Measurements from ENCODE around the gene RAPGEF4. TPM values are rescaled to one million over a fixed set of nuclear protein-coding genes. Genes with fewer than 3 reads are reported as not detected.

RAPGEF4 gene
- total RNA-seq, 1 experiment from 2014 or later, result not detected

GRCh38 chr2:172957734-172958133, 222.1 kb downstream of the RAPGEF4 start:
- Histone ChIP-seq H3K9me2 (ENCODE audit: insufficient read depth) (no peaks in the 10 kb centered on the region), H3K27ac (no peak overlapping the region), H3K4me2 (no peak overlapping the region), H3K4me3 (no peak overlapping the region), H3K27me3 (ENCODE audit: insufficient read depth, low read depth) (no peaks in the 10 kb centered on the region), H3F3A (ENCODE audit: insufficient read depth, low read depth) (peaks cover 25% of the 10 kb centered on the region), H2AFZ (no peak overlapping the region), H4K20me1 (ENCODE audit: insufficient read depth) (no peaks in the 10 kb centered on the region), H3K79me2 (ENCODE audit: low read depth) (no peaks in the 10 kb centered on the region), H3K4me1 (replicated peaks; ENCODE audit: insufficient read depth) (peaks cover 42% of the 10 kb centered on the region), H3K36me3 (ENCODE audit: low read depth) (0 out of 2 replicates have a peak, but pooled peaks cover 5% of the 10 kb centered on the region), H3K9me3 (ENCODE audit: insufficient read depth, low read depth) (peaks cover 12% of the 10 kb centered on the region)
- no peak for TF ChIP-seq EZH2 (IDR thresholded peaks at IDR 0.05; ENCODE audit: low read depth)
- TF ChIP-seq CTCF (conservative IDR thresholded peaks at IDR 0.05), result no peak
- CTCF ChIA-PET, result interaction anchor here (0.5 kb wide), 1 partner anchor 19 kb away, joined by 3 read pairs; no protein-coding TSS in a partner anchor
- DNase-seq, result no peak
- intact Hi-C loops (cut with micrococcal nuclease; ENCODE audit: unreplicated experiment), result no loop called here
- BruUV-seq (replicated peaks), result no TSS peak
- POLR2A ChIA-PET (ENCODE audit: unreplicated experiment), result interaction anchor here (0.7 kb wide), 1 partner anchor 1275 kb away, joined by 4 read pairs; no protein-coding TSS in a partner anchor

- CTCF ChIA-PET, result no interaction called here
Observed at GRCh38 chr2:172962082-172962481, 226.4 kb downstream of the RAPGEF4 start.

GRCh38 chr2:172962824-172963223, 227.2 kb downstream of the RAPGEF4 start:
- no peak for TF ChIP-seq EZH2 (IDR thresholded peaks at IDR 0.05; ENCODE audit: low read depth)
- no peak for TF ChIP-seq CTCF (conservative IDR thresholded peaks at IDR 0.05)
- ChIA-PET CTCF (no interaction called here), POLR2A (ENCODE audit: unreplicated experiment) (no interaction called here)
- Histone ChIP-seq H4K20me1 (ENCODE audit: insufficient read depth) (no peaks in the 10 kb centered on the region), H3K4me1 (replicated peaks; ENCODE audit: insufficient read depth) (peaks cover 23% of the 10 kb centered on the region), H3F3A (ENCODE audit: insufficient read depth, low read depth) (peaks cover 9% of the 10 kb centered on the region; the same call in 1 of the 2 replicates), H3K4me3 (no peak overlapping the region), H3K9me2 (ENCODE audit: insufficient read depth) (no peaks in the 10 kb centered on the region), H2AFZ (peak overlapping the region; percentile 16), H3K4me2 (peak overlapping the region; percentile 29), H3K9me3 (ENCODE audit: insufficient read depth, low read depth) (peaks cover 22% of the 10 kb centered on the region), H3K27ac (peak overlapping the region; percentile 67), H3K27me3 (ENCODE audit: insufficient read depth, low read depth) (no peaks in the 10 kb centered on the region), H3K79me2 (ENCODE audit: low read depth) (no peaks in the 10 kb centered on the region), H3K36me3 (ENCODE audit: low read depth) (0 out of 2 replicates have a peak, but pooled peaks cover 5% of the 10 kb centered on the region)
- peak; percentile 36 to 77 for DNase-seq
- intact Hi-C loops (cut with micrococcal nuclease; ENCODE audit: unreplicated experiment), result no loop called here
- no TSS peak for BruUV-seq (replicated peaks)

More at GRCh38 chr2:172962082-172962481, 226.4 kb downstream of the RAPGEF4 start:
- POLR2A ChIA-PET (ENCODE audit: unreplicated experiment), result no interaction called here
- DNase-seq, result no peak
- no peak overlapping the region for H3K4me2 ChIP-seq
- peaks cover 22% of the 10 kb centered on the region for H3K9me3 ChIP-seq (ENCODE audit: insufficient read depth, low read depth)
- H3F3A ChIP-seq (ENCODE audit: insufficient read depth, low read depth), result peaks cover 9% of the 10 kb centered on the region; the same call in 1 of the 2 replicates
- H3K4me3 ChIP-seq, result no peak overlapping the region
- no peaks in the 10 kb centered on the region for H4K20me1 ChIP-seq (ENCODE audit: insufficient read depth)
- intact Hi-C loops (cut with micrococcal nuclease; ENCODE audit: unreplicated experiment), result no loop called here
- H3K36me3 ChIP-seq (ENCODE audit: low read depth), result 0 out of 2 replicates have a peak, but pooled peaks cover 5% of the 10 kb centered on the region
- H3K79me2 ChIP-seq (ENCODE audit: low read depth), result no peaks in the 10 kb centered on the region
- H3K9me2 ChIP-seq (ENCODE audit: insufficient read depth), result no peaks in the 10 kb centered on the region
- peaks cover 21% of the 10 kb centered on the region for H3K4me1 ChIP-seq (replicated peaks; ENCODE audit: insufficient read depth)
- H3K27ac ChIP-seq, result peak overlapping the region; percentile 67
- no peaks in the 10 kb centered on the region for H3K27me3 ChIP-seq (ENCODE audit: insufficient read depth, low read depth)
- BruUV-seq (replicated peaks), result no TSS peak
- TF ChIP-seq EZH2 (IDR thresholded peaks at IDR 0.05; ENCODE audit: low read depth) (no peak), CTCF (conservative IDR thresholded peaks at IDR 0.05) (no peak)
- peak overlapping the region; percentile 16; the same call in 1 of the 2 replicates for H2AFZ ChIP-seq
